GM12872 (cell line): ENCODE results near the gene TP53I13.

Experiments
- TF ChIP-seq, protein P1 (sequence below): IDR thresholded peaks from 3 replicates; pipeline ENCODE4 v1.5.1; 2011; ENCODE audit warnings: low read depth, mild to moderate bottlenecking, low read length, moderate library complexity; ENCODE audit not compliant: insufficient read depth

Gene TP53I13

DNA sequence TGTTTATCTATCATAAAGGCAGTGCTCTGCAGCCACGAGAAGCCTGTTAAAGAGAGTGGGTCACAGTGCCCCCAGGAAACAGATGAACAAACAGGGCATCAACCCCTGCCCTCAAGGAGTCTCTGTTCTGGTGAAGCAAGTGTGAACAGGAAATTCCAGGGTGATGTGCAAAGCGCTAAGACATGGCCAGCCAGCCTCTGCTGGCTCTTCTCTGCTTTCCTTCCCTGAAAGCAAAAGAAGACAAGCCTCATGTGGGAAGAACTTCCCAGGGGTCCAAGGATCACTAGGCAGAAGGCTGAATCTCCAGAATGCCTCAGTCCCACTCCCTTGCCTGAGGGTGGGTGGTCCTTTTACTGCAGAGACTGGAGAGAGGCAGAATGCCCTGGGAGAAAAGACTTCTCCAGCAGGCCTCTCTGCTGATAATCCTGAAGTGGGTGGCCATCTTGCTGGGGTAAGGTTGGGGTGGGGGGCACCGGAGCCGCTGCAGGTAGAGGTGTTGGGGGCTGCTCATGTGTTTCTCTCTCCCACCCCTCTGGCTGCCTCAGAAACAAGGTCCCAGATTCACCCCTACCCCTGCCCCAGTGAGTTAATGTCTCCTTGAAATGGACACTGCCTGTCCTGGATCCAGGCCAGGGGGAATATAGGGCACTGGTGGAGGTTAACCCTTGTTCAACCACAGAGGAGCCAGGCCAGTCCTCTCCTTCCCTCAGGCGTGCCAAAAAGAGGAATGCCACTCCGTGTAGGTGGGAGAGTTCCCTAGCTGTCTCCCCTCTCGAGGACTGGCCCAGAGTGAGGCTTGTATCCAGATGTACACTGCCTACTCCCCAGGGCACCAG is 26.8 kb downstream of the TP53I13 start:
- TF ChIP-seq, protein P1, sequence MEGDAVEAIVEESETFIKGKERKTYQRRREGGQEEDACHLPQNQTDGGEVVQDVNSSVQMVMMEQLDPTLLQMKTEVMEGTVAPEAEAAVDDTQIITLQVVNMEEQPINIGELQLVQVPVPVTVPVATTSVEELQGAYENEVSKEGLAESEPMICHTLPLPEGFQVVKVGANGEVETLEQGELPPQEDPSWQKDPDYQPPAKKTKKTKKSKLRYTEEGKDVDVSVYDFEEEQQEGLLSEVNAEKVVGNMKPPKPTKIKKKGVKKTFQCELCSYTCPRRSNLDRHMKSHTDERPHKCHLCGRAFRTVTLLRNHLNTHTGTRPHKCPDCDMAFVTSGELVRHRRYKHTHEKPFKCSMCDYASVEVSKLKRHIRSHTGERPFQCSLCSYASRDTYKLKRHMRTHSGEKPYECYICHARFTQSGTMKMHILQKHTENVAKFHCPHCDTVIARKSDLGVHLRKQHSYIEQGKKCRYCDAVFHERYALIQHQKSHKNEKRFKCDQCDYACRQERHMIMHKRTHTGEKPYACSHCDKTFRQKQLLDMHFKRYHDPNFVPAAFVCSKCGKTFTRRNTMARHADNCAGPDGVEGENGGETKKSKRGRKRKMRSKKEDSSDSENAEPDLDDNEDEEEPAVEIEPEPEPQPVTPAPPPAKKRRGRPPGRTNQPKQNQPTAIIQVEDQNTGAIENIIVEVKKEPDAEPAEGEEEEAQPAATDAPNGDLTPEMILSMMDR = no peak

DNA sequence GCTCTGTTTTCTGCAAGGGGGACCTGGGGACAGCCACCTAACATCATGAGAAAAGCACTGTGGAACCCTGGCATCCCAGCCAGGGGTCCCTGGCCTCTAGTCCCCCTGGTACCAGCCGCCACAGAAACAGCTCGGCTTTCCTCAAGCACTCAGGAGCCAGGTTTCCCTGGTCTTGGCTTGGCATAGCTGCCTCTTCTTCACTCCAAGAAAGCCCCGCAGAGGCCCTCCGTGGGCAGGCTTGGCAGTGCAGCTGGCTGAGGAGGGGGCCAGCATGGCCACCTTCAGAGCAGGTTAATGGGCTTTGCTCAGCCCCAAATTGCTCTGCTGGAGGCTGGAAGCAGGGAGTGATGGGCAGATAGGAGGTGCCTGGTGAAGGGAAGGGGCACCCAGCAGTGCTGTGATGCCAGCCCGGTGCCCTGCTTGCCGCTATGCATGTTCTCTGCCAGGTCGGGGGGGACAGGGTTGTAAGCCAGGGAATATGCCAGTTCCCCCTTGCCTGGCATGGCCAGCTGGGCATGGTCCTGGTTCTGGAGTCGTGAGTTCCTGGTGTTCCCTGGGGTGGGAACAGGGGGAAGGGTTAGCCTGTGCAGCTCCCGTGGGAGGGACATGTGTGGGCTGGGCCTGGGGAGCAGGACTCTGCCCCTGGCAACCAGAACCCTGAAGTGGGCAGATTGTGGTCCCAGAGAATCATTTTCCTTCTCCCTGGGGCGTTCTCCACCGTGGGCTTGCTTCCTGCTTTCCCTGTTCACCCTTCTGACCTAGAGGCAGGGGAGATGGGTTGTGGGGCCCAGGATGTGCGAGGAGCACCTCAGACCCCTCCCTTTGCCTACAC is 27.7 kb downstream of the TP53I13 start:
- TF ChIP-seq, protein P1 = no peak

DNA sequence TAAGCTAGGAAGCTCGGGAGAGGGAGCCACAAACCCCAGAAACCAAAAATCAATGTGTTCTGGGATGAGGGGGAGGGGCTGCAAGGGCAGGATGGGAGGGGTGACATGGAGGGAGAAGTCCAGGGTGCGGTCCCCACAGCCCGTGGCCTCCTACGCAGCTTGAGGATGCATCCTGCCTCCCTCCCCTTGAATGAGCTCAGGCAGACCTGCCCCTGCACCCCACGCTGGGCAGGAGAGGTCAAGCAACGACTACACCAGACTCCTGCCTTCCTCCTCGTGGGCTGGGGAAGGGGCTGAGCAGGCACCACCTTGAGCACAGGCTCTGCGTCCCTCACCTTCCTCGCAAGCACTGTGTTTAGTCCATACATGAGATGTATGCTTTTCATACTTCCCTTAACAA is 28.3 kb downstream of the TP53I13 start:
- TF ChIP-seq, protein P1 = no peak

DNA sequence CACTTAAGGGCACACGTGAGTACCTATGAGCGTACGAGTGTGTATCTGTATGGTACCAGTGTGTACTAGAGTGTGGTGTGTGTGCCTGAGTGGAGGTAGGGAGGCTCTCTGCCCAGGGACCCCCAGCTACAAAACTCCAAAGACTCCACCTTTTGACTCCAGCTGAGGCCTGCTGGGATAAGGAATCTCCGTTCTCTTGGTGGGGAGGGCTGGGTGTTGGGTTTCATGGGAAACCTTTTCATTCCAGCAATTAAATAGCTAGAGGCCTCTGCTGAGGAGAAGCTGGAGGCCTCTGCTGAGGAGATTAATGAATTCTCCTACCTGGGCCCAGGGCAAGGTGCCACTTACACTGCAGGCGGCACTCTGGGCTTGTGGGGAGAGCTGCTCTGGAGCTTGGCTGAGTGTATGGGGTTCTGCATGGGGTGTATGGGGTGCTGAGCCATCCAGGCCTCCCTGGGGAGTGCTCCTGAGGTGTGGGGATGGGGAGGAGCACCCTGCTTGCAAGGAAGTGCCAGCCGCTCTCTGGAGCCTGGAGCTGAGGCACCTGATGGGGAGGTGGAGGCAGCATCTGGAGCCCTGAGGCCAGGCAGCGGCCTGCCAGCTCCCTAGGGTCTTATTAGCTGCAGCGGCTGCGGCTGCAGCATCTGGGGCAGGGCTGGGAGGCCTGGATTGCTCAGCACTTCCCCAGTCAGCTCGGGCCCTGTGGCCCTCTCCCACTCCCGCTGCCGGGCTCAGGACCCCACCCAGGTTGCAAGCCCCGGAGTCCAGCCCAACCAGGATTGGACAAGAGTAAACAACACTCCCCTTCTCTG is 29.1 kb downstream of the TP53I13 start:
- TF ChIP-seq, protein P1 = no peak

DNA sequence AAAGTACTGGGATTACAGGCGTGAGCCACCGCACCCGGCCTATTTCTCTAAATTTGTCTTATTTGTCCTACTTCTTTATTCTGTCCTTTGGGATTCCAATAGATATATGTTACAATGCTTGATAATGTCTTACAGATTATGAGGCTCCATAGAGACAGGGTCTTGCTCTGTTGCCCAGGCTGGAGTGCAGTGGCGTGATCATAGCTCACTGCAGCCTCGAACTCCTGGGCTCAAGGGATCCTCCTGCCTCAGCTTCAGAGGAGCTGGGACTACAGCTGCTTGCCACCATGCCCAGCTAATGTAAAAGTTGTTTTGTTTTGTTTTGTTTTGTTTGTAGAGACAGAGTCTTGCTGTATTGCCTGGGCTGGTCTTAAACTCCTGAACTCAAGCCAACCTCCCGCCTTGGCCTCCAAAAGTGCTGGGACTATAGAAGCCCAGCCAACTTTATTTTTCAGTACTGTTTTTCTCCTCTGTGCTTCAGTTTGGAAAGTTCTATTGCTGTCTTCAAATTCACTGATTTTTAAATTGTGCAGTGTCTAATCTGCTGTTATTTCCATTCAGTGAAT is 34.7 kb downstream of the TP53I13 start:
- TF ChIP-seq, protein P1 = no peak

DNA sequence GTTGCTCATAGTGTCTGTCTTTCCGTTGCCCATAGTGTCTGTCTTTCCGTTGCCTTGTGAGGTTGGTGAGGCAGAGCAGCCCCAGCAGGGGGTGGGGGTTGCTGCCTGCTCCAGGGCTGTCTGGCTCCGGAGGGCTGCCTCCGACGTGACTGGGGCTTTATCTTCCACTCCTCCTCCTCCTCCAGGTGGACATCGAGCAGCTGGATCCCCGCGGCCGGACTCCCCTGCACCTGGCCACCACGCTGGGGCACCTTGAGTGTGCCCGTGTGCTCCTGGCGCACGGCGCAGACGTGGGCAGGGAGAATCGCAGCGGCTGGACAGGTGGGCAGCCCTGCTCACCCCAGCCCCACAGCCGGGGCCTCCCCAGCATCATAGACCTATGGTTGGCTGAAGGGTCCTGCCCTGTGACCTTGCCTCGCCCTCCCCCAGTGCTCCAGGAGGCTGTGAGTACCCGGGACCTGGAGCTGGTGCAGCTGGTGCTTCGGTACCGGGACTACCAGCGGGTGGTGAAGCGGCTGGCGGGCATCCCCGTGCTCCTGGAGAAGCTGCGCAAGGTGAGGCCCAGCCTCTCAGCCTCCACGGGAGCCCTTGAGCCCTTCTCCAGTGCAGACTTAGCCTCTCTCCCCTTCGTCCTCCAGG is 39.2 kb downstream of the TP53I13 start:
- TF ChIP-seq, protein P1 = no peak
